Astrocyte of the cerebellum (primary cell): ENCODE results near the gene MRPL47.
A peak's percentile ranks its signal among the peaks of the same experiment; 100 is the strongest.

ENCODE experiments used
- DNase-seq: peaks from one replicate; pipeline ENCODE4 v3.0.0-alpha.2; 2011; ENCODE audit warnings: low read depth
- H3K4me3 ChIP-seq: 2 replicates; pipeline ENCODE4 v1.5.1; 2011; ENCODE audit warnings: mild to moderate bottlenecking, low read depth, low read length, moderate library complexity
- in situ Hi-C: cut with HindIII; loops from 2 replicates; pipeline ENCODE4 v1.10.0; 2017; ENCODE audit warnings: low sequenced_read_pairs
- TF ChIP-seq, protein P1 (sequence below): IDR thresholded peaks from 2 replicates; pipeline ENCODE4 v1.5.1; 2012; ENCODE audit warnings: low read length, low read depth, moderate library complexity, mild to moderate bottlenecking; ENCODE audit errors: missing control alignments

MRPL47 gene

DNA sequence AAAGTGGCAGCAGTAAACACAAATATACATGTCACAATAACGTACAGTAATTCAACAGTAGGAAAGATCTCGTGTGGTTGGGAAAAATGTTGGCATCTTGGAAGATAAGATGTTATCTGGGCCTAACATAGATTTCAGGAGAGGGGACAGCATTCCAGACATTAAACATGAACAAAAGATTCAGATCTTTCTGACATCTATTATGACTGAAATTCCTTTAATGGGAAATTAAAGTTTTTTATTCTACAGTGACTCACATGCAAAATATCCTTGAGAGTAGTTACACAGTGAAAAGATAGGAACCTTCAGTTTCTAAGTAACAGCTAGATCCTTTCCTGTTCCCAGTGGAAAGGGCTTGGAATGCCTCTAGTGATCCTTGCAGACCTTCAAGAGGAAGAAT, 9.4 kb upstream of the MRPL47 start:
- peak; percentile 11 for DNase-seq
- no peak overlapping the region for H3K4me3 ChIP-seq
- in situ Hi-C loops = no loop called here
- TF ChIP-seq, protein P1, sequence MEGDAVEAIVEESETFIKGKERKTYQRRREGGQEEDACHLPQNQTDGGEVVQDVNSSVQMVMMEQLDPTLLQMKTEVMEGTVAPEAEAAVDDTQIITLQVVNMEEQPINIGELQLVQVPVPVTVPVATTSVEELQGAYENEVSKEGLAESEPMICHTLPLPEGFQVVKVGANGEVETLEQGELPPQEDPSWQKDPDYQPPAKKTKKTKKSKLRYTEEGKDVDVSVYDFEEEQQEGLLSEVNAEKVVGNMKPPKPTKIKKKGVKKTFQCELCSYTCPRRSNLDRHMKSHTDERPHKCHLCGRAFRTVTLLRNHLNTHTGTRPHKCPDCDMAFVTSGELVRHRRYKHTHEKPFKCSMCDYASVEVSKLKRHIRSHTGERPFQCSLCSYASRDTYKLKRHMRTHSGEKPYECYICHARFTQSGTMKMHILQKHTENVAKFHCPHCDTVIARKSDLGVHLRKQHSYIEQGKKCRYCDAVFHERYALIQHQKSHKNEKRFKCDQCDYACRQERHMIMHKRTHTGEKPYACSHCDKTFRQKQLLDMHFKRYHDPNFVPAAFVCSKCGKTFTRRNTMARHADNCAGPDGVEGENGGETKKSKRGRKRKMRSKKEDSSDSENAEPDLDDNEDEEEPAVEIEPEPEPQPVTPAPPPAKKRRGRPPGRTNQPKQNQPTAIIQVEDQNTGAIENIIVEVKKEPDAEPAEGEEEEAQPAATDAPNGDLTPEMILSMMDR = no peak

DNA sequence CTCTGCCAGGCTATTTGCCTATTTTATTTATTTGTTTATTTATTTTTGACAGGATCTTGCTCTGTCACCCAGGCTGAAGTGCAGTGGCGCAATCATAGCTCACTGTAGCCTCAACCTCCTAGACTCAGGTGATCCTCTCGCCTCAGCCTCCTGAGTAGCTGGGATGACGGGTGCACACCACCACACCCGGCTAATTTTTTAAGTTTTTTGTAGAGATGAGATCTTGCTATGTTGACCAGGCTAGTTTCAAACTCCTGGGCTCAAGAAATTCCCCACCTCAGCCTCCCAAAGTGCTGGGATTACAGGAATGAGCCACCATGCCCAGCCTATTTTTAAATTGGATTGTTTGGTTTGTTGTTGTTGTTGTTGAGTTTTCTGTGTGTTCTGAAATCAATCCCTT, 5.6 kb upstream of the MRPL47 start:
- no peak overlapping the region for H3K4me3 ChIP-seq
- DNase-seq = no peak
- in situ Hi-C loops = no loop called here
- TF ChIP-seq, protein P1 = no peak

DNA sequence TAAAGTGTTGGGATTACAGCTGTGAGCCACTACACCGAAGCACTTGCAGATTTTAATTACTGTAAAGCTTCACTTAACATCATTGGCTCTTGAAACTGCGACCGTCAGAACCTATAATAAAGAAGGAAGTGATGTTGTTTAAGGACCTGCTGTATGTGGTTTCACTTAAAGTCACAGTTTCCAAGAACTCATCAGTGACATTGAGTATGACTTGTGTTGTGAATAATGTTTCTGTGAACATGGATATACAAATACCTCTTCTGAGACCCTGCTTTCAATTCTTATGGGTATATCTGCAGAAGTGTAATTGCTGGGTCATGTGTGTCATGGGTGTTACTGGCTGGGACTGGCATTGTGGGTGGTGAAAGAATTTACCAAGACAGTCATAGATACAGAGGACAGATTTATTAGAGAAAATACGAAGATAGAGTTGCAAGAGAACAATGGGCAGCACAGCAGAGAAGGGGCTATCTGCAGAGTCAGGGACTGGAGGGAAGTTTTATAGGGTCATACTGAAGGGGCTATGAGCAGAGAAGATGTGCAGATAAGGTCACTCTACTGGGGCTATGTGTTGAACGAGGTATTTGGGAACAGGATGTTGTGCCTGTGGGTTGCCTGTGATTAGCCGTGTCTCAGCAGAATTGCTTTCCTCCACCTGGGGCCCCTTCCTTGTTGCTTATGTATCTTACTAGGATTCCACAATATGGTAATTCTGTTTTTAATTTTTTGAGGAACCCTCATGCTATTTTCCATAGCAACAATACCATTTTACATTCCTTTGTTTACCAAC, 4.7 kb upstream of the MRPL47 start:
- no peak overlapping the region for H3K4me3 ChIP-seq
- in situ Hi-C loops = loop anchor here (5.0 kb wide), 1 partner anchor 53 kb away; no protein-coding TSS in a partner anchor
- DNase-seq = no peak
- TF ChIP-seq, protein P1 = no peak

DNA sequence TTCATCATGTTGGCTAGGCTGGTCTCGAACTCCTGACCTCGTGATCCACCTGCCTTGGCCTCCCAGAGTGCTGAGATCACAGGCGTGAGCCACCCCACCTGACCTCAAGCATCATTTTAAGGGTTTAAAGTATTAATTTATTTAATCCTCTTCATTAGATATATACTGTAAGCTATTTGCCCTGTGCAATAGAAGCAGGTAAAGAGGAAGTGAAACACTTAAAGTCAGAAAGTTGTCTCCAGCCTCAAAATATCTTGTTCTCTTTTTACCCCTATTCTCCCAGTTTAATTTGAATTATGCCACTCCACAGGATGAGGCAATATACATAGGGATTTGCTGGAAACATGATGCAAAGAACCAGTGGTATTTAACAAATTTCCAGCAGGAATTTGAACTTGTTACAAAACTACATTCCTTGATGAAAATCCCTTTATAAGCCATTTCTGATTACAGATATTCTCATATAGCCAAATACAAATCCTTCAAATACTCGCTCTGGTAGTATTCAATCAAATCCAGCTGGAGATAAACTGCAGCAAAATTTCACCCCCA, 2.2 kb upstream of the MRPL47 start:
- DNase-seq = no peak
- TF ChIP-seq, protein P1 = no peak
- H3K4me3 ChIP-seq = no peak overlapping the region
- in situ Hi-C loops = loop anchor here (5.0 kb wide), 1 partner anchor 56 kb away; no protein-coding TSS in a partner anchor

DNA sequence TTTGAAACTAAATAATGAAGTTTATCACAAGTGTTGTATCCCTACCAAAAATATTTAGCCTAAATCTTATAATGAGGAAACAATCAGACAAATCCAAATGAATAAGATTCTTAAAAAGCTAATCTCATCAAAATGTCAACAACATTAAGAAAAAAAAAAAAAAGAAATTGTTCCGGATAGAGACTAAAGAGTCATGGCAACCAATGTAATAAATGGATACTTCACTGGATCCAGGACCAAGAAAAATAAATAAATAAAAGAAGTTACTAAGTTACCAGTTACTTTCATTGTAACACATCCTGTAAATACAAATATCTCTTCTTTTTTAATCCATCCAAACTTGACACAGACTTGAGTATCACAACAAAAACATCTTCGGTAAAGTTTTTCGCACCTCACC, 607 bp downstream of the MRPL47 start:
- DNase-seq = no peak
- TF ChIP-seq, protein P1 = no peak
- H3K4me3 ChIP-seq = peak overlapping the region; percentile 85
- in situ Hi-C loops = no loop called here

DNA sequence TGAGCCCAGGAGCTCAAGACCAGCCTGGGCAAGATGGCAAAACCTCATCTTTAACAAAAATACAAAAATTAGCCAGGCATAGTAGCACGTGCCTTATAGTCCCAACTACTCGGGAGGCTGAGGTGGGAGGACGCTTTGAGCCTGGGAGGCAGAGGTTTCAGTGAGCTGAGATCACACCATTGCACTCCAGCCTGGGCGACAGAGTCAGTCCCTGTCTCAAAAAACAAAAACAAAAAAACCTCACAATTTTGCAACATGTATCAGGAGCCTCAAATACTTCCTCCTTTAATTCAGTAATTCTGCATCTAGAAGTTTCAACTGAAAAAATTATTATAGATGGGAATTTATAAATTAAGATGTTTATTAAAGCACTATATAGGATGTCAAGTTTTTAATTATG, 1.1 kb downstream of the MRPL47 start:
- in situ Hi-C loops = no loop called here
- TF ChIP-seq, protein P1 = no peak
- no peak for DNase-seq
- H3K4me3 ChIP-seq = no peak overlapping the region
